ENCODE measurements around the gene CDK5RAP3. TPM values are rescaled to one million over a fixed set of nuclear protein-coding genes. Genes with fewer than 3 reads are reported as not detected.

Gene CDK5RAP3
- total and polyA plus RNA-seq, 2 donors (not counting 3 experiments of a cell fraction or from before 2014, with no cell fraction given) = 109 to 139 TPM

DNA sequence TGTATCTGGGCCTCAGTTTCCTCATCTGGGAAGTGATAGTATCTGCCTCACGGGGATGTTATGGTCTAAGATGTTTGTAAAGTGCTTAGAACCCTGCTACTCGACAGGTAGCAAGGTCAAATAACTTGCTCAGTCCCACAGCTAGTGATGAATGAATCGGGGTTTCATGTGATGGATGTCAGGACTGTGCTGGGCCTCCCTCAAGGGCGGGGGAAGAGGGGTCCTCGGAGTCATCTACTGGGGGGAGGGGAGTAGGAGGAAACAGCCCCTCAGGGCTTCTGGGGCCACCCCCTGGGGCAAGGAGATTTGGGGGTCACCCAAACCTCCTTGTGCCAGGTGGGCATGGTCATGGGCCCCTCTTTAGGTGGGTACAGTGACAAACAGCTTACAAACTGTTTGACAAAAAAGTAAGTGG is 28.8 kb upstream of the CDK5RAP3 start:
- FAIRE-seq = no peak
- TF ChIP-seq POLR2AphosphoS5 (IDR thresholded peaks at IDR 0.05; ENCODE audit: insufficient read depth, low read depth, low read length) (no peak), JUN (IDR thresholded peaks at IDR 0.05; ENCODE audit: borderline replicate concordance, insufficient read depth, insufficient read length, low read depth) (no peak), MYC (IDR thresholded peaks at IDR 0.05; ENCODE audit: low read depth, low read length) (no peak), GATA2 (IDR thresholded peaks at IDR 0.05; ENCODE audit: insufficient read depth, insufficient read length, low read depth, low read length) (no peak), EZH2 (IDR thresholded peaks at IDR 0.05; ENCODE audit: borderline replicate concordance, low read depth, low read length, severe bottlenecking) (no peak), FOS (IDR thresholded peaks at IDR 0.05; ENCODE audit: borderline replicate concordance, insufficient read depth, low read length) (no peak), POLR2A (IDR thresholded peaks at IDR 0.05; ENCODE audit: low read depth, low read length) (no peak)
- TF ChIP-seq, protein P1, sequence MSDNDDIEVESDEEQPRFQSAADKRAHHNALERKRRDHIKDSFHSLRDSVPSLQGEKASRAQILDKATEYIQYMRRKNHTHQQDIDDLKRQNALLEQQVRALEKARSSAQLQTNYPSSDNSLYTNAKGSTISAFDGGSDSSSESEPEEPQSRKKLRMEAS (IDR thresholded peaks at IDR 0.05; ENCODE audit: insufficient read depth, insufficient read length) = no peak
- TF ChIP-seq, protein P2, sequence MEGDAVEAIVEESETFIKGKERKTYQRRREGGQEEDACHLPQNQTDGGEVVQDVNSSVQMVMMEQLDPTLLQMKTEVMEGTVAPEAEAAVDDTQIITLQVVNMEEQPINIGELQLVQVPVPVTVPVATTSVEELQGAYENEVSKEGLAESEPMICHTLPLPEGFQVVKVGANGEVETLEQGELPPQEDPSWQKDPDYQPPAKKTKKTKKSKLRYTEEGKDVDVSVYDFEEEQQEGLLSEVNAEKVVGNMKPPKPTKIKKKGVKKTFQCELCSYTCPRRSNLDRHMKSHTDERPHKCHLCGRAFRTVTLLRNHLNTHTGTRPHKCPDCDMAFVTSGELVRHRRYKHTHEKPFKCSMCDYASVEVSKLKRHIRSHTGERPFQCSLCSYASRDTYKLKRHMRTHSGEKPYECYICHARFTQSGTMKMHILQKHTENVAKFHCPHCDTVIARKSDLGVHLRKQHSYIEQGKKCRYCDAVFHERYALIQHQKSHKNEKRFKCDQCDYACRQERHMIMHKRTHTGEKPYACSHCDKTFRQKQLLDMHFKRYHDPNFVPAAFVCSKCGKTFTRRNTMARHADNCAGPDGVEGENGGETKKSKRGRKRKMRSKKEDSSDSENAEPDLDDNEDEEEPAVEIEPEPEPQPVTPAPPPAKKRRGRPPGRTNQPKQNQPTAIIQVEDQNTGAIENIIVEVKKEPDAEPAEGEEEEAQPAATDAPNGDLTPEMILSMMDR (IDR thresholded peaks at IDR 0.05; ENCODE audit: extremely low read depth in 1 of 2, insufficient read depth in 1 of 2, low read depth in 1 of 2, low read length in 2 of 2) = no peak
- intact Hi-C loops (cut with micrococcal nuclease) (no loop called here), dilution Hi-C loops (cut with MboI; ENCODE audit: extremely low pct_ligation_motif_present, low sequenced_read_pairs) (no loop called here)
- no TSS peak for BruUV-seq (replicated peaks)
- Histone ChIP-seq H4K20me1 (replicated peaks; ENCODE audit: control insufficient read depth, extremely low read depth, insufficient read depth, low read length) (no peaks in the 10 kb centered on the region), H2AFZ (ENCODE audit: low read depth, low read length) (peak overlapping the region; percentile 81), H3K4me1 (ENCODE audit: control insufficient read depth, extremely low read depth, insufficient read depth, low read length) (peaks cover 15% of the 10 kb centered on the region), H3K9ac (replicated peaks; ENCODE audit: extremely low read depth, insufficient read depth, low read length) (peak overlapping the region; percentile 77), H3K79me2 (ENCODE audit: control insufficient read depth, insufficient read depth, low read length) (peaks cover 5% of the 10 kb centered on the region), H3K4me2 (ENCODE audit: insufficient read depth, low read length) (peak overlapping the region; percentile 91), H3K36me3 (ENCODE audit: control insufficient read depth in 2 of 2, extremely low read depth in 1 of 2, insufficient read depth in 2 of 2, low read length in 2 of 2) (peaks cover 0 to 4% of the 10 kb centered on the region in 2 experiments), H3K27me3 (ENCODE audit: control insufficient read depth in 2 of 2, insufficient read depth in 2 of 2, low read length in 2 of 2) (no peaks in the 10 kb centered on the region), H3K4me3 (replicated peaks in 1 of 3; ENCODE audit: insufficient read depth in 1 of 3, low read depth in 1 of 3, low read length in 3 of 3) (peak overlapping the region; percentile 63 to 85 (median 84)), H3K9me3 (replicated peaks; ENCODE audit: control insufficient read depth, insufficient read depth, low read length) (no peaks in the 10 kb centered on the region), H3K9me1 (replicated peaks; ENCODE audit: control insufficient read depth, extremely low read depth, insufficient read depth, low read length) (no peaks in the 10 kb centered on the region), H3K27ac (ENCODE audit: insufficient read depth, low read depth, low read length) (peak overlapping the region; percentile 47)
- ChIA-PET CTCF (interaction anchor here (0.8 to 1.7 kb wide), 13 partner anchors 7 to 132 kb away, joined by 3 to 8 read pairs (median 4); partner anchors contain the start of genes CDK5RAP3, LRRC46 and MRPL10), POLR2A (no interaction called here)
- DNase-seq (ENCODE audit: low read depth, low spot score) = peak; percentile 6
